Subcutaneous adipose tissue (tissue), 4 donors: Measurements from ENCODE around the gene ACOD1. TPM values are rescaled to one million over a fixed set of nuclear protein-coding genes. Genes with fewer than 3 reads are reported as not detected.

ENCODE experiments used
- total RNA-seq, 4 donors: library from RNA; depleted of rRNA; stranded (reverse); fragments of >200 nt; gene quantifications; one replicate each; pipeline ENCODE4 v1.1.0, GENCODE V29; 2016
- TF ChIP-seq, protein P1 (sequence below): fragments of 450-650 bp; IDR thresholded peaks from one replicate; pipeline ENCODE4 v1.5.1; 2016; ENCODE audit warnings: low read depth, mild to moderate bottlenecking, control low read depth, antibody characterized with exemption, moderate library complexity

Gene ACOD1
- total RNA-seq, 4 donors from 2014 or later = not detected

DNA sequence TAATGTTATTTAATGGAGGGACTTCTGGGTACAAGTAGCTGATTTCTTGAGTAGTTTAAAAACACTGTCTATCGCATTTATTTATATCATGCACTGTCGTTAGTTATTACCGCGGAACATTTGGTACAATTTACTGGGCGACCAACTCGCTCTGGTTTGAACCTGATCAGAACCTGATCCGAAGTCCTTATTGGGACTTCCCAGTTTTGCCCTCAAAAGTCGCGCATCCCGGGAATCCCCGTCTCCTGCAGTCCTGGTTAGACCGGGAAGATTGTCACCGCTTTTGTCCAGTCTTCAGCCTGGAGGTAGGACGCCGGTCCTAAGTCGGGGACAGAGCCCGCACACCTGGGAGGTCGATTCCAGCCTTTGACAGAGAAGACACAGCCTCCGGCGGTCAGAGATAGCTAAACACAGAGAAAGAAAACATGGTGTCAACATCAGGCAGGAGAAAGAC, 44.3 kb downstream of the ACOD1 start:
- TF ChIP-seq, protein P1, sequence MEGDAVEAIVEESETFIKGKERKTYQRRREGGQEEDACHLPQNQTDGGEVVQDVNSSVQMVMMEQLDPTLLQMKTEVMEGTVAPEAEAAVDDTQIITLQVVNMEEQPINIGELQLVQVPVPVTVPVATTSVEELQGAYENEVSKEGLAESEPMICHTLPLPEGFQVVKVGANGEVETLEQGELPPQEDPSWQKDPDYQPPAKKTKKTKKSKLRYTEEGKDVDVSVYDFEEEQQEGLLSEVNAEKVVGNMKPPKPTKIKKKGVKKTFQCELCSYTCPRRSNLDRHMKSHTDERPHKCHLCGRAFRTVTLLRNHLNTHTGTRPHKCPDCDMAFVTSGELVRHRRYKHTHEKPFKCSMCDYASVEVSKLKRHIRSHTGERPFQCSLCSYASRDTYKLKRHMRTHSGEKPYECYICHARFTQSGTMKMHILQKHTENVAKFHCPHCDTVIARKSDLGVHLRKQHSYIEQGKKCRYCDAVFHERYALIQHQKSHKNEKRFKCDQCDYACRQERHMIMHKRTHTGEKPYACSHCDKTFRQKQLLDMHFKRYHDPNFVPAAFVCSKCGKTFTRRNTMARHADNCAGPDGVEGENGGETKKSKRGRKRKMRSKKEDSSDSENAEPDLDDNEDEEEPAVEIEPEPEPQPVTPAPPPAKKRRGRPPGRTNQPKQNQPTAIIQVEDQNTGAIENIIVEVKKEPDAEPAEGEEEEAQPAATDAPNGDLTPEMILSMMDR = no peak

DNA sequence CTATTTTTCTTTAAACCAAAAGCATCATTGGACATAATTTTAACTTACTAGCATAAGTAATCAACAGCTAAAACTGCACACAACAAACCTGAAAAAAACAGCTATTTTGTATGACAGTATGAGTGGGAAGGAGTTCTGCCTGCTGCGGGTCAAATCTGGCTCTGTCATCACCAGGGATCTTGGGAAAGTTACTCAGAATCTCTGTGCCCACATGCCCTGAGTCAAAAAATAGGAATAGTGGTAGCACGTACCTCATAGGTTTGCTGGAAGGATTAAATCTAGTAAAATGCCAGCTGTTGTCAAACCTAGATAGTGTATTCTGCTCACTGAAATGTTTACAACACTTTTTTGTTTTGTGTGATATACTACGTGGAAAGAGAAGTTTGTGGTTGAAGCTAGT, 44.7 kb downstream of the ACOD1 start:
- TF ChIP-seq, protein P1 = no peak

DNA sequence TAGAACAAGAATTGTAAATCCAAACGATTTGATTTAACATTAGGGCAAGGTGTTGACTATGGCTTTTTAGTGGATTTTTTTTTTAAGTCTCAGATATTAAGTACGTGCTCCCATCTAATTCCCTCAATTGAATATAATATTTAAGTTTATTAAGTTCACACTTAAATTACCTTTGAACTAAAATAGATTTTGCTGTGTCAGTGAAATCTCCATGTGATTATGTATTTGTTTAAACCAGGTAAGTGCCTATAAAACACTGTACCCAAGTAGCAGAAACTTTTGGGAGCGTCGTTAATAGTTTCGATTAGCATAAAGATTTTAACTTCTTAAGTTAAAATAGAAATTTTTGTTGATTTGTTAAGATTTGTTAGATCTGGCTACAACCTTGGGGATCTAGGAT, 45.2 kb downstream of the ACOD1 start:
- TF ChIP-seq, protein P1 = no peak

DNA sequence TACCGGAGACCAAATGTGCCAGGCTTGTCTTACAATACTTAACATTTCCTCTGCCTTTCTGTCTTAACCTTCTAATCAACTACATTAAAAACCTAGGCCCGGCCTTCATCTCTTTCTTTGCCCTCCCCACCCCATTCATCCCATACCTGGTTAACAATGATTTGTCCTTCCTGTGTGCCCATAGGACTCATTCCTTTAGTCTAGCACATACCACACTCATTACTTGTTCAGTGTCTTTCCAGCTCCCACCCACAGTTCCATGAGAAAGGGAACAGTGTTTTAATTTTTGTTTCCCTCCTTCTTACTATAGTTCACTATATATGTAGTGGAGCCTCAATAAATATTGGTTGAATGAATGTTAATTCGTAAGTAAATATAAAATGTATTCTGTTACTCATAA, 46.0 kb downstream of the ACOD1 start:
- TF ChIP-seq, protein P1 = no peak

DNA sequence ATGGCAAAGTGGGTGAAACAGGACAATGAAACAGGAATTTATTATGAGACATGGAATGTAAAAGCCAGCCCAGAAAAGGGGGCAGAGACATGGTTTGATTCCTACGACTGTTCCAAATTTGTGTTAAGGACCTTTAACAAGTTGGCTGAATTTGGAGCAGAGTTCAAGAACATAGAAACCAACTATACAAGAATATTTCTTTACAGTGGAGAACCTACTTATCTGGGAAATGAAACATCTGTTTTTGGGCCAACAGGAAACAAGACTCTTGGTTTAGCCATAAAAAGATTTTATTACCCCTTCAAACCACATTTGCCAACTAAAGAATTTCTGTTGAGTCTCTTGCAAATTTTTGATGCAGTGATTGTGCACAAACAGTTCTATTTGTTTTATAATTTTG, 52.2 kb downstream of the ACOD1 start:
- TF ChIP-seq, protein P1 = no peak

DNA sequence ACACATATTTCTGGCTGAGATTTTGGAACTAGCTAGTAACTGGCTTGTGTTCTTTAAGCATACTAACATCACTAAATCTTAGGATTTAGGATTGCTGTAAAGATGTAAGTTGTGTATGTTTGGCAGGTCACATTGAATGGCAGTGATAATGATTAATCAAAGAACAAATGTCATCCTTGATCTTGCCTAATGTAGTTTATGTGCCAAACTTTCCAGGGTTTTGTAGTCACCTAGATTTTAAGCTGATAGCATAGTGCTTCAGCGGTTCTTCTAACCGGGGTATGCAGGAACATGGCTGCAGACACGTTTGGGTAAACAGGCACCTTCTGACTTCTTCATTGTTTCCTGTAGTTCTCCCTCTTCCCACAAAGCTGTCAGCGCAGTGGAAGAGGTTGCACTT, 53.2 kb downstream of the ACOD1 start:
- TF ChIP-seq, protein P1 = no peak

DNA sequence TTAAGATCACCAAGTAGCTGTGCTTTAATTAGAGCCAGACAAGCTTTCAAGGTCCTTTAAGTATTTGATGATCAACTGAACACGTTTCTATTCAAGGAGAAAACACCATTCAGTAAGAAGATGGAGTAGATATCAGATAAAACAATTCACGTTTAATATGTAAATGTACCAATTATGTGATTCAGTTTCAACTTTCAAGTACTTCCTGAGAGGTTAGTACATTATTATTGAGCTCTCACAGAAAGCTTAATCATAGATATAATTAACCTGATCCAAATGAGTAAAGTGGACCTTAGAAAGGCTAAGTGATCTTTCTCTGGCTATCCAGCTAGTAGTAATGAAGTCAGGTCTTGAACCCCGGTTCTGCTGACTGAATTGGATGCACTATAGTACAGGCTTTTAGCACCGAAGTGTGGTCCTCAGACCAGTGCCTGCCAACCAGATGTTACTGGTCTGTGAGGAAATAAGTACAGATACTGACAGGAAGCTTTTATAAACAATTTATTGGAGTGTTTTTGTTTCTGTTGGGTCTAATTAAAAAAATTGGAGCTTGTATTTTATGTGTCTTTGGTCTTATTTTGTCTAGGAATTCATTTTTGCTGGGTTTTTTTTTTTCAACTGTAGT, 53.8 kb downstream of the ACOD1 start:
- TF ChIP-seq, protein P1 = no peak
